Stimulated activated CD8-positive, alpha-beta memory T cell treated with anti-CD3 and anti-CD28 coated beads, Interleukin-12 subunit alpha, Interleukin-12 subunit beta, amount 100 ng/mL, for 4 hours (primary cell): ENCODE results near the gene PAX5.
"Not testable (repeated sequence)": the region's sequence is repeated elsewhere in the genome, so short reads cannot be mapped to it uniquely, and the experiment has no call there.

Experiments
- DNase-seq: peaks from one replicate; pipeline ENCODE4 v3.0.0-alpha.2; 2020; ENCODE audit warnings: low read depth

The PAX5 gene

DNA sequence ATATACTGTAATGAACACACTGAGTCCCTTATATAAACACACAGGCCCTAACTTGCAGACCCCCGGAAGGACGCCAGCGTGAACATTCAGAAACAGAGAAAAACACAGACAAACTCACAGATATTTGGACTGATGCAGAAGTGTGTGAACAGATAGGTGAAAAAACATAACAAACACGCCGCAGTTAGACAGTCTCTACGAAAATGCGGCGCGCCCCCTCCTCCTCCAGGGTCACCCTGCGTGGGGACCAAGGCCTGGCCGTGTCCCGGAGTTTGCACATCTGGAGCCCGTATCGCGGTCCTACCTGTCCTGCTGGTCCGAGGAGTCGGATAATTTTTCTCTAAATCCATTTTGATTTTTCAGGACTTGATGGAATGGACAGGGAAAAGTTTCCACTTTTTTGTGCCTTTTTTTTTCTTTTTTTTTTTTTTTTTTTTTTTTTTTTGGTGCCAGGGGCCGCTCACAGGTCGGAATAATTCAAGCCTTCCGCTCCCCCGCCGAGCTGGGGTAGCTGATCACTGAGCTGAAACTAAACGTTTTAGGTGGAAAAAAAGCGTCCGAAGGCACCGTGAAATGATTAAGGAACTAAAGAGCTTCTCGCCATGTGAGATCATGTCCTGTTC lies at the start of gene PAX5:
PAX5 (minus strand) TSS at position 587 of the 623 bp plus-strand sequence; CDS start at position 350, 237 bp downstream.
- DNase-seq: no peak

DNA sequence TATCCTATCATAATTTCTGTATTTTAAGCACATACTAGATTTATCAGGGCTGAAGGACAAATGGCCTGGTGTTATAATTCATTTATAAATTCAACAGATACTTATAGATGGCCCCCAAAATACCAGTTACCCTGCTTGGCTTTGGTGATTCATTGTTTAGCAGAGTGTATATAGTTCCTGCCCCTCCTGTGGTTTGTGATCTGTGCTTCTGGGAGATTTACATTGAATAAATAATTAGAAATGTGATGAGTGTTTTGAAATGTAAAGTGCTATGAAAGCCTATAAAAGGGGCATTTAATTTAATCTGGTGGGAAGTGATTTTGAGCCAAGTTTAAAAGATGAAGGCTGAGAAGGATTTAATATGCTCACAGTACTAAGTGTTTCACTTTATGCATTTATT lies 49.6 kb upstream of the PAX5 start:
- no peak for DNase-seq

DNA sequence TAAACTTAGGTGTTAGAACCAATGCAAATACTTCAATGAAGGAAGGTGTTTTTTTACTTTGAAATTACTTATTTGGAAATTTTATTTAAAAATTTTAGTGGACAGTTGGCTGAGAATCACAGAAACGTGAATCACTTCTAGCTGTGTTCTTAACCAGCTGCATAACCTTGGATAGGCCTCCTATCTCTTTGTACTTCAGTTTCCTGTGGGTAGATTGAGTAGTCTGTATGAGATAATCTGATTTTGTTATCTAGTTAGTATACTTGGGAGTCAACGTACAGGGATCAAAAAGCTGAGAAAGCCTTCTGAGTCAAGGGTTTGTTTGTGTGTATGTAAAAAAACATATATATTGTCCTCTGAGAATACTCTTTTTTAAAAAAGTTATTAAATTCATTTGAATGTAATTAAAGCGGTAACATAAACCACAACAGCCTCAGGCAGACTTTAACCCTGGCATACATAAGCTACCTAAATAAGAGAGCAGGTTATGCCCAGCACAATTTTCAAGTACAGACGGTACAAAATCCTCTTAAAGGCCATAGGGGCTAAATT lies 48.2 kb upstream of the PAX5 start:
- DNase-seq: no peak

DNA sequence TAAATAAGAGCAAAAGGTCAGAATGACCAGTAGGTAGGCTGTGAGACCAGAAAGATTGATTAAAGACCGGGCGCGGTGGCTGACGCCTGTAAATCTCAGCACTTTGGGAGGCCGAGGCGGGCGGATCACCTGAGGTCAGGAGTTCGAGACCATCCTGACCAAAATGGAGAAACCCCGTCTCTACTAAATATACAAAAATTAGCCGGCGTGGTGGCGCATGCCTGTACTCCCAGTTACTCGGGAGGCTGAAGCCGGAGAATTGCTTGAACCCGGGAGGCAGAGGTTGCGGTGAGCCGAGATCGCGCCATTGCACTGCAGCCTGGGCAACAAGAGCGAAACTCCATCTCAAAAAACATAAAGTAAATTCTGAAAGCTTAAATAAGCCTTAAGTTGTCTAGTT lies 47.4 kb upstream of the PAX5 start:
- not testable (repeated sequence) for DNase-seq

DNA sequence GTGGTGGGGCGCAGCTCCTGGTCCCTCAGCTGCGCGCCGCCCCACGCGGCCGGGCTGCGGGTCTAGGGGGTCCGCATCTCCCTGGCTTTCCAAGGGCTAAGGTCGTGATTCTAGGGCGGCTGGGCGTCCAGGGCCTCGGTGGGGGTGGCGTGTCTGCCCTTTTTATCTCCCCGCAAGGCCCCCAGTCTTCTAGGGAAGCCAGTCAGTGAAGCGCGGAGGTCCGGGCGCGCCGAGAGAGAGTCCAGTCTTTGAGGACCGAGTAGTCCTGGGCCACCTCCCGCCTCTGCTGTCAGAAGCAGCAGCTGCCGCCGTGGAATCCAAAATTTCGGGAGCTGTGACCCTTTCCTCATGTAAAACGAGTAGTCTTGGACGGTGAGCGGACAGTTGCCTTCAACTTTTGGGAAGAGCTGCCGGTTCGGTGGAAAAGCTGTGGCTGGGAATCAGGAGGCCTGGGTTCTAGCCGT lies 46.1 kb upstream of the PAX5 start:
- DNase-seq: not testable (repeated sequence)

DNA sequence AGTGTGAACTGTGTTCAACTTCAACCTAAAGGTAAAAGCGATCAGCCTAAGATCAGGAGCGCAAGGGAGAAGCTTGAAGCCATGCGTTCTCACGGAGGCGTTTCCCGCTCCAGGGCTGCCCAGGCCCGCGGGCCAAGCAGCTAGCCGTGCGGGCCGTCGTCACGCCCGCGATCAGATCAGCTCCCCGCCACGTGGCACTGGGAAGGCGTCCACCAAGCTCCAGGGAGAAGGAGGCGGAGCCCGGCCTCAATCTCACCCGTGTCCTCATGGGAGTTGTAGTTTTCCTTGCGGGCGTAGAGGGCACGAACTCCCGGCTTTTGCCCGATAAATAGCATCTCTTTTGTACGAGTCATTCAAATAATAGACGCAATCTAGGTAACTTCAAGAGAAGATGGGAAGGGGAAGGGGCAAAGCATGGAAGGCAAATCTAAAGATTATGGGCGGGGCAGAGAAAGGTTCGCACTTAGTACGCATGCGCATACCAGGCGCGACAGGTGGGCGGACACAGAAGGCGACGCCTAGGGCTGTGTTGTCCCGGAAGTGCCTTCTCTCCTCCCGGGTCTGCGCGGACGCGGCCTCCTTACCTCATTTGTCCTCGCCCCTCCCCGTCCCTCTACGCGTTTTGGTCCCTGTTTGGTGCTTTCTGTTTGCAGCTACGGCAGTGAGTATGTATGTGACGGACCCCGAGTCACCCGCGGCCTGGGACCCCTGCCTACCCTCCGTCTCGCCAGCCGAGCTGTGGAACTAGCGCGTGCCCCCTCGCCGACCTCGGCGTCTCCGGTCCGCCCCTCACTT lies 45.5 kb upstream of the PAX5 start:
- DNase-seq: peak; percentile 83

DNA sequence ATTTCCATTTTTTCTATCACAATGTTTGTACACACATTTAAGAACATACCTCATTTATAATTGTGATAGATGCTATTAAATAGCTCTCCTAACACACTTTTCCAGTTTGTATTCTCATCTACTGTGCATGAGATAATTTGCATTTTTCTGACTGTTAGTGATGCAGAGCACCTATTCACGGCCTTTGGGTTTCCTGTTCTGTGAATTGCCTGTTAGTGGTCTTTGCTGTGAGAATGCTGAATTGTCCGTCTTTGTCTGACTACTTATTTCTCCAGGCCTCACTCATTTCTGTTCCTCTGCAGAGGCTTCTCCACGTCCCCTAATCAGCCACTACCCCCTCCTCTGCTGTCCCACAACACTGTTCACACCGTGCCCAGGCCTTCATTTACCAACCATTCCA lies 40.7 kb upstream of the PAX5 start:
- not testable (repeated sequence) for DNase-seq

DNA sequence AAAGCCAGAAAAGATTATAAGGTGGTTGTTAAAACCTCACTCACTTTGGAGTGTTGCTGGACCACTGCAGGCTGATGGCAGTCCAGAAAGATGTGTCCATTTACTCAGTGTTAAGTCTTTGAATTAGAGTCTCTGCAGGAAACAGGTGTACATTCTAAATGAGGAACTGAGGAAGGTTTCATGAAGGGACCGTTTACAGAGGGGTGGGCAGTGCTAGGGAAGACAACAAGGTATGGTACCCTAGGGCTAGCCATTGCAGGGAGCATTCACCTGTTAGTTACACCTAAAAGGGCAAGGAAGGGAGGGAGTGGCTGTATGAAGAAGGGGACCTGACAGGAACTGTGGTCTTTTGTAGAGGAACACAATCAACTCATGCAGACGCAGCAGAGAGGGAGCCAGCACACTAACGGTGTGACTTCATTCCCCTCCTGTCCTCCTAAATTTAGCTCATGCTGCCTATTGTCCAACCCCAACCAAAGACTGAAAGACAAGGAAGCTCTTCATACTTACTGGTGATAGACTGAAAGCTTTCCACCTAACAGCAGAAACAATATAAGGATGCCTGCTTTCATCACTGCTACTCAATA lies 32.2 kb upstream of the PAX5 start:
- DNase-seq: no peak

DNA sequence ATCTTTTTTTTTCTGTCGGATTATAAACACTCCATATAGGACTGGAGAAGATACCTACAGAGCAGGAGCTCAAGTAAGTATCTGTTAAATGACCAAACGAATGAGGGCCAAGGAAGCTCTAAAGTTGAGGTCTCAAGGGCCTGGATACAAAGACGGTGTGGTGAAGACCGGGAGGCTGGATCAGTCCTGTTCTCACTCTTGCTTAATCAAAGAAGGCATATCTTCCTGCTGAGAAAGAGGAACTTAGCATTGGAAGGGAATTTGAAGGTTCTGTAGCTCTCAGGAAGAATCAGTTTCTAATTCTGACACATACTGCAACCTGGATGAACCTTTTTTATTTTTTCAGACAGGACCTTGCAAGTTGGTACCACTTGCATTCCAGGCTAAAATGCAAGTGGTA lies 28.3 kb upstream of the PAX5 start:
- no peak for DNase-seq

DNA sequence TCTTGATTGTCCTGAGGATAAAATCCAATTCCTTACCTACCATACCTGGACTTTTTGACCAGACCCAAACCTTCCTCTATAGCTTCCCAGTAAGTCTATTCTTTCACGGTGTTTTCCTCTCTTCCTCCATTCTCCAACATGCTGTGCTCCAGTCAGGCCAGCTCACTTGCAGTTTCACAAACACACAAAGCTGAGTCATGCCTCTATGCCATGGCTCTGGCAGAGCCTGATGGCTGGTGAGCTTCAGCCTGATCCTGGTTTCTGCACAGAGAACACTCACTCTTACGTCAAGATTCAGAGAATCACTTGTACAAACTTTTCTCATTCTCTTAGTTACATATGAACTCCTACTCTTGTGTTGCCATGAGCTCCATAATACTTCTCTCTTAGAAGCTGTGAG lies 27.7 kb upstream of the PAX5 start:
- DNase-seq: no peak

DNA sequence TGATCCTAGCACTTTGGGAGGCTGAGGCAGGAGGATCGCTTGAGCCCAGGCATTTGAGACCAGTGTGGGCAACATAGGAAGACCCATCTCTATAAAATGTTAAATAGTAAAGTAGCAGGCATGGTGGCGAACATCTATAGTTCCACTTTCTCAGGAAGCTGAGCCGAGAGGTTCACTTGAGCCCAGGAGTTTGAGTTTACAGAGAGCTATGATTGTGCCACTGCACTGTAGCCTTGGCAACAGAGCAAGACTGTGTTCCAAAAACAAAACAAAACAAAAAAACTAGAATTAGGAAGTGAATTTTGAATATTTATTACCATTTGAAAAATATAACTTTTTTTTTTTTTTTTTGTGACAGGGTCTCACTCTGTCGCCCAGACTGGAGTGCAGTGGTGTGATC lies 26.8 kb upstream of the PAX5 start:
- no peak for DNase-seq

DNA sequence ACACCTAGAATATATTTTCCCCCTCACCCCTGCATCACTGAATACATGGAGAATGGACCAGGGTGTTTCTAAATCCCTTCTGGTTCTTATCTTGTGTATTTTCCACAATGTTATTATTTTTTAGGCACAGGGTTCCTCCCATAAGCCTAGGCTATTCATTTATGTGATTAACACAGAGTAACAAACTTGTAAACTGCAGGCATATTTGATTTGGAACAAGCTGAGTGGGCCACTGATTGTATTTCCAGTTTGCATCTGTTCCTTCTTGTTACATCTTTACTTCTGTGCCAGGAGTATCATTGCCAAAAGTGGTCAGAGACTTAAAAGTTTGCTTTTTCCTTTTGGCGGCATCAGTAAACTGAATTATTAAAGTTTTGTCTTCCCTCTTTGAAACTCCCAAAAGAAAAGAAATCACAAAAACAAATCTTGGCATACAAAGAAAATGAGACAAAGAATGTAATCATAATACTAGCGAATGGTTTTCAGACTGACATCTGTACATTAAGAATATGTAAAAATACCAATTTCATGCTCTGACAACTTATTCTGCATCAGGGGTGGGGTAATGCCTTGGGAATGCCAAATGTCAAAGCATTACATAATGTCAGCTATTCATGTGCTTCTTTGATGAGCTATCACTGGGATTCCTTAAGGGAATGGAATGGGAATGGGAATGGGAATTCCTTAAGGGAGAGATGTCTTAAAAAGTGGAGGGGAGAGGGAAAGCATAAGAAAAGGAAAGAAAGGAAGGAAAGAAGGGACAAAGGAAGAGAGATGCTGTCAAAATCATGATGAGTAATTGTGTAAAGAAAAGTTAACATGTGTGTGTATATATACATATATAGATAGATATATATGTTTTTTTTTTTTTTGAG lies 22.2 kb upstream of the PAX5 start:
- DNase-seq: no peak

DNA sequence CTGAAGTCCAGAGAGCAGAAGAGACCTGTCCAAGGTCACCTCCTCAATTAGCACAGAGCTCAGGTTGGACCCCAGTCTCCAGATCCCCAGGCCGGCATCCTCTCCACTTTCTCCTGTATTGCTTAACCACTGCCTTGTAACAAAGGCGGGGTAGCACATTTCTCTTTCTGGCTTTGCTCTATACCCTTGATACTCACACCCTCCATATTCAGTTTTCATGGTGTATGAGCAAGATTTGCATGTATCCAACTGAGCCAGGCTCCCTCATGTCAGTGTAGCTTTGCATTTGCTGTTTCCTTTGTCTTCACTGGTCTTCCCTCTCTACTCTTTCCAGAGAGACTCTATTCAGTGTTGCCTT lies 20.3 kb upstream of the PAX5 start:
- DNase-seq: not testable (repeated sequence)

DNA sequence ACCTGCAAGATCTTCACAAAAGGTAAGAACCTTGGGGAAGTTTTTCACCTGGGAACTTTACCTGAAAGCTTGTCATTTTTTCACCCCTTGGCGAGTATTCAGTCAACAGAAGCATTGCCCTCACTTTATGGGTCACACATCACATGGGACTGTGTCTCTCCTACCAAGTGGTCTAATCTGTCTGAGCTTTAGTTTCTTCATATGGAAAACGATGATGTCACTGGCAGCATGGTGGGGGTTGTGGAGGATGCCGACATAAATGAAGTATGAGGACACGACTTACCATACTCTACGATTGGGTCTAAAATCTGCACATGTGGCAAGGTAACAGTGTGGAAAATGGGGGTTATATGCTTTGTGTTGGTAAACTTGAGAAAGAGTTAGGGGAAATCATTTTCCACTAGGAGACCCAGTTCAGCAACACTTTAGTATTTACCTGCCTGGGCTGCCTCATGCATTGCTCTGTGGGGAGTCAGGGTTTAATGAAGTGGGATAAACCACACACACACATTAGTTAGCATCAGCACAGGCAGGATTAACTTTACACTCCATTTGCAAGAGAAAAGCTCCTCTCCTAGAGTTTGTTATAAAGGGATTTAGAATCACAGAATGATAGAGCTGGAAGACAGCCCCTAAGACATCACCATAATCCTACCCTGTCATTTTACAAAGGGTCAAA lies 19.8 kb upstream of the PAX5 start:
- no peak for DNase-seq

DNA sequence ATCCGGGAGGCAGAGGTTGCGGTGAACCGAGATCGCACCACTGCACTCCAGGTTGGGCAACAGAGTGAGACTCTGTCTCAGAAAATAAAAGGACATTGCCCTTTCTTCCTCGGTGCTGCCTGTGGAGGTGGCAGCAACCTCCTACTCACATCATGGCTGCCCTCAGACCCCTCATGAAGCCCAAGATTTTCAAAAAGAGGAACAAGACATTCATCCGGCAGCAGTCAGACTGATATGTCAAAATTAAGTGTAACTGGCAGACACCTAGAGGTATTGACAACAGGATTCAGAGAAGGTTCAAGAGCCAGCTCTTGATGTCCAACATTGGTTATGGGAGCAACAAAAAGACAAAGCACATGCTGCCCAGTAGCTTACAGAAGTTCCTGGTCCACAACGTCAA lies 12.6 kb upstream of the PAX5 start:
- no peak for DNase-seq

DNA sequence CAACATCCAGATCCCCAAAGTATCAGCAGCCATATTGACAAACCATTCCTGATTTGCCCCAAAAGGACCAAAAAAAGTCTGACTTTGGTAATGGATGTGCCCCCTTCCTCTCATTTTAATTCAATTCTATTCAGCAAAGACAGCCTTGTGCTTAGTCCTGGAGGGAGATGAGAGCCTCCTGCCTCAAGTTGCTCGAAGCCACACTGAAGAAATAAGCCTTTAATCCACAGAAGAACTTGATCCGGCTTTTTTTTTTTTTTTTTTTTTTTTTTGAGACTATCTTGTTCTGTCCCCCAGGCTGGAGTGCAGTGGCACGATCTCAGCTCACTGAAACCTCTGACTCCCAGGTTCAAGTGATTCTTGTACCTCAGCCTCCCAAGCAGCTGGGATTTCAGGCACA lies 8.4 kb upstream of the PAX5 start:
- no peak for DNase-seq

DNA sequence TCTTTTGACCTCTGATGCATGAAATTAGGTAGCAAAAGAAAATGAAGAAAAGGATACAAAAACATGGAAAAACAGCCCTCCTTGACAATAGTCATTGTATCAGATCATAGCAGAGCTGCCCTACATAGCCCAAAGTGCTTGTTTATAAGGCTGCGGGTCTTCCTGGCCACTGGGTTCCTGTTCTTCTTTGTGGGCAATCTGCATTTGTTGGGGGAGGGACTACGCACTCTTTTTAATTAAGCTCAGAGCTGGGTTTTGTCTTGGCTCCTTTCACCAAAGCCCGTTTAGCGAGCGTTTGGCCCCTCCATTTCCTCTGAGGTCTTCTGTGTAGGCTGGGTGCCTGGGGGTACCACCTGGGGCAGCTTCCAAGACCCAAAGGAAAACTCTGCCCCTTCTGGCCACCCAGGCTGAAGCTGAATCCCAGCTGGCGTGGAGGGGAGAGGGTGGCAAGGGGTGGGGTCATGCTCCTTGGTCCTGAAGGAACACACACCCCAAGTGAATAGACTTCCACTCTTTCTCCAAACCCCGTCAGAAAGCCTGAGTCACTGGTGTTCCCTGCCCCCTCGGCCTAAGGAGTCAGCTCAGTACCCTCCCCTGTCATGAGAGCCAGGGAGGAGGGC lies 6.5 kb upstream of the PAX5 start:
- DNase-seq: no peak

DNA sequence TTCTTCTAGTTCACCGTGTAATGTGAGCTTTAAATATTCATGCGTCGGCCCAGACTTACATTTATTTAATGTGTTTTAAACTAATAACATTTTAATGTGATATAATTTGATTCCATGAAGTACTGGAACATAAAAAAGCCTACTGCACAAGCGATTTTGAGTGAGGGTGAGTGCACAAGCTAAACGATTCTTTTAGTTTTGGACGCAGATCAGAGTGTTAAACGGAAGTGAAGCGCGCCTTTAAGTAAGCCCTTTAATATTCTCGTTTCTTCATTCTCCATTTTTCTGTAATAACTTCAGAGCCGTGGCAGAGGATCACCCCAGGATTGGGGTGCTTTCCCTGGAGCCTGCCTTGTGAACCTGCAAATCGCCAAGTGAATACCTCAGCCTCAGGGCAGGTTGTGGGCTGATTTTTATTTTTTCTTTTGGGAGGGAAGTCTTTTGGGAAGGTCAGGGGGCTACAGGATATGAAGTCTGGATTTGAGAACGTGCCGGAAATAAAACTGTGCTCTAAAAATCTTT lies 4.9 kb upstream of the PAX5 start:
- DNase-seq: no peak

DNA sequence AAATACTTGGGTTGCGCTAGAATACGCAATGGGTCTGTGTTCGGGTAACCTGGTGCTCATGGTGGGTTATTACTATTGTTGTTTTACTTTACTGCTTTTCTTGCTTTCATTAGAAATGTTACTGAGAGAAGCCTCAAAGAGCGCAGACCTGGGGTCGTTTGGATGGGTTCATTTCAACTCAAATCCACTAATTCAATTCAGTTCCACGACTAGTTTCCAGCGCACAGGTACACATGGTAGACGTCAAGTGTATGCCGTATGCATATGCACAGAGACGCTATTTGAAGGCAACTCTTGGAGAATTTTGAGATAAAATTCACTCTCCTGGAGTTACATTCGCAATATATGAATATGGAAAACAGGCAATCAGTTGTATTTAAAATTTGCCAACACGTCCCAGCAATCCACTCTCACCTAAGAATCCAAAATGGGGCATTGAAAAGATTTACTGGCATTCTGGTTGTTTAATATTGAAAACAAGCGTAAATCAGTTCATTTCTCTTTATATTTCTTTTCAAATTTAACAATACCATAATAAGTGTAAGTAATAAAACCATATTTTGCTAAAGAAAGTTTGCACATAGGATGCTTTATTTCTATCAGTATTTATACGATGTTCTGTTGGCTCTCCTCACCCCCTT lies 4.4 kb upstream of the PAX5 start:
- no peak for DNase-seq
